Measurements from ENCODE around the gene FBXL19. TPM values are rescaled to one million over a fixed set of nuclear protein-coding genes. Genes with fewer than 3 reads are reported as not detected.

FBXL19 gene
- total and polyA plus RNA-seq, 2 of the 8 experiments (the other 6 are each of a cell fraction or from before 2014, with no cell fraction given), result 47.2 to 72.2 TPM

GRCh38 chr16:30926937-30927788 lies 3.8 kb downstream of the FBXL19 start:
- H3K9me3 ChIP-seq (ENCODE audit: insufficient read depth in 2 of 2, low read depth in 1 of 2, low read length in 1 of 2), result no peaks in the 10 kb centered on the region
- CTCF ChIA-PET (ENCODE audit: partially characterized antibody), result interaction anchor here (1.0 to 4.4 kb wide), 3 partner anchors 8 to 113 kb away, joined by 4 to 33 read pairs (median 21); no protein-coding TSS in a partner anchor
- no peaks in the 10 kb centered on the region for H3K27me3 ChIP-seq (replicated peaks in 1 of 4; ENCODE audit: control insufficient read depth in 3 of 4, extremely low read depth in 1 of 4, insufficient read depth in 3 of 4, low read length in 3 of 4)
- no peak overlapping the region for H3K4me3 ChIP-seq (ENCODE audit: extremely low read depth in 1 of 4, insufficient read depth in 2 of 4, low read depth in 3 of 4, low read length in 4 of 4)
- 0 out of 2 replicates have a peak overlapping the region, but pooled peaks have one; percentile 8 for H3K27ac ChIP-seq (ENCODE audit: low read depth, low read length)
- no peak overlapping the region for H4K91ac ChIP-seq (replicated peaks; ENCODE audit: insufficient read length, low read length)
- H4K20me1 ChIP-seq (replicated peaks in 1 of 2; ENCODE audit: control insufficient read depth in 1 of 2, insufficient read depth in 2 of 2, low read length in 2 of 2), result peaks cover 0 to 5% of the 10 kb centered on the region in 2 experiments
- H3K4me1 ChIP-seq (replicated peaks in 1 of 4; ENCODE audit: control insufficient read depth in 3 of 4, insufficient read depth in 4 of 4, low read length in 3 of 4), result peaks cover 0 to 9% (median 2%) of the 10 kb centered on the region in 4 experiments; a peak in 4 of 7 replicates
- no peak overlapping the region for H4K5ac ChIP-seq (ENCODE audit: insufficient read length, low read depth, low read length)
- no peak overlapping the region for H2BK20ac ChIP-seq (ENCODE audit: low read length)
- no peak overlapping the region; a peak in 1 of 4 replicates for H3K4me2 ChIP-seq (ENCODE audit: insufficient read depth in 1 of 2, low read depth in 2 of 2, low read length in 2 of 2)
- DNase-seq (ENCODE audit: low read depth in 1 of 2, low spot score in 2 of 2) (no peak), FAIRE-seq (no peak)
- WGBS, 2 experiments (ENCODE audit: extremely low coverage in 1 of 2, insufficient coverage in 1 of 2, insufficient read length in 1 of 2, insufficient replicate concordance in 2 of 2, low coverage in 1 of 2, low lambda C conversion rate in 2 of 2, missing lambda C conversion rate in 1 of 2), result 90% methylated on average over 22 of the region's 22 CpGs; no CpG with 5 or more reads in 1 of the 2 experiments
- H3K18ac ChIP-seq (ENCODE audit: extremely low read depth, low read length), result no peak overlapping the region
- TF ChIP-seq KDM5A (IDR thresholded peaks at IDR 0.05; ENCODE audit: low read length) (no peak), FOSL1 (IDR thresholded peaks at IDR 0.05; ENCODE audit: insufficient read depth, low read depth, low read length) (no peak), CBX5 (IDR thresholded peaks at IDR 0.05; ENCODE audit: low read depth, low read length) (no peak)
- peaks cover 3% of the 10 kb centered on the region; the same call in 1 of the 2 replicates for H3K23me2 ChIP-seq (ENCODE audit: low read depth, low read length)
- H2BK120ac ChIP-seq (replicated peaks; ENCODE audit: low read depth, low read length), result no peak overlapping the region
- H3K23ac ChIP-seq (ENCODE audit: insufficient read length), result no peak overlapping the region
- peaks cover 4 to 37% (median 21%) of the 10 kb centered on the region in 4 experiments; a peak in 7 of 8 replicates for H3K36me3 ChIP-seq (ENCODE audit: control insufficient read depth in 2 of 4, insufficient read depth in 4 of 4, low read length in 3 of 4)
- H3K9ac ChIP-seq (replicated peaks in 1 of 4; ENCODE audit: extremely low read depth in 1 of 4, low read depth in 3 of 4, low read length in 3 of 4), result no peak overlapping the region
- no peak overlapping the region for H3K4ac ChIP-seq (replicated peaks; ENCODE audit: insufficient read length, low read depth, low read length)
- no peak overlapping the region for H2AFZ ChIP-seq (ENCODE audit: low read length)
- no peak overlapping the region for H4K8ac ChIP-seq (ENCODE audit: extremely low read depth, insufficient read depth, low read length)
- no peak overlapping the region for H3K56ac ChIP-seq (replicated peaks; ENCODE audit: insufficient read length, low read depth, low read length)
- H2AK5ac ChIP-seq (ENCODE audit: low read depth, low read length), result no peak overlapping the region
- POLR2A ChIA-PET (ENCODE audit: partially characterized antibody), result interaction anchor here (0.8 to 8.2 kb wide), 7 partner anchors 10 to 152 kb away, joined by 3 to 105 read pairs (median 4); partner anchors contain the start of gene CTF1
- no peak overlapping the region for H2BK12ac ChIP-seq (ENCODE audit: low read depth, low read length)
- peaks cover 7% of the 10 kb centered on the region for H3K79me1 ChIP-seq (ENCODE audit: low read depth, low read length)
- H2BK15ac ChIP-seq (ENCODE audit: low read length), result no peak overlapping the region
- H3K14ac ChIP-seq (ENCODE audit: insufficient read length), result no peak overlapping the region
- H2BK5ac ChIP-seq (ENCODE audit: low read depth, low read length), result no peak overlapping the region; the same call in 1 of the 2 replicates
- H3K79me2 ChIP-seq (ENCODE audit: control insufficient read depth in 1 of 2, insufficient read depth in 2 of 2, low read length in 2 of 2), result peaks cover 0 to 10% of the 10 kb centered on the region in 2 experiments; a peak in 2 of 4 replicates
